NT2/D1 (cell line): ENCODE measurements around the gene ACTMAP.

ENCODE experiments used
- SUZ12 ChIP-seq: IDR thresholded peaks from 2 replicates; pipeline ENCODE4 v1.6.1; 2011; ENCODE audit not compliant: insufficient read length, insufficient read depth; ENCODE audit errors: extremely low read depth
- YY1 ChIP-seq: IDR thresholded peaks from 2 replicates; pipeline ENCODE4 v1.6.1; 2011; ENCODE audit not compliant: insufficient read length, insufficient read depth
- ZNF274 ChIP-seq: IDR thresholded peaks from 2 replicates; pipeline ENCODE4 v1.6.1; 2011; ENCODE audit warnings: mild to moderate bottlenecking, low read depth, low read length

DNA sequence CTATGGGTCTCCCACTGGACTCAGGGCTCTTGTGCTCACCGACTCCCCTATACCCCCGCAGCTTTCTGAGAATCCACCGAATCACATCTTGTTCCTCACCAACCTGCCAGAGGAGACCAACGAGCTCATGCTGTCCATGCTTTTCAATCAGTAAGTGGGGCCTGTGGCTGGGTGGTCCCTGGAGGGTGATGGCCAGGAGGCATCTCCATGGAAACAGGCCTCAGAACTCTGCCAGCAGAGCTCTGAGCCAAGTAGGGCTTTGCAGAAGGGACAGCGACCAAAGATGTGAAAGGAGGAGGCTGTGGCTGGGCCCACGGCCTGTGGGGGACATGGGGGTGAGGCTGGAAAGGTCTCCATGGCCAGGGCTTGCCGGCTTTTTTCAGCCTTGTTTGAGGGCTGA, 13.2 kb upstream of the ACTMAP start:
- TF ChIP-seq YY1 (no peak), SUZ12 (no peak), ZNF274 (no peak)
